Activated T-helper 2 cell treated with anti-CD3 and anti-CD28 coated beads, Interferon-gamma antibody, Interleukin-2, Interleukin-4, amounts not matched to agents 10 μg/mL and 5 μg/mL and 100 μg/mL, durations not matched to agents 14 hours and 24 hours and 36 hours (primary cell): ENCODE results near the gene ALDH7A1. TPM values are rescaled to one million over a fixed set of nuclear protein-coding genes. Genes with fewer than 3 reads are reported as not detected.
A peak's percentile ranks its signal among the peaks of the same experiment; 100 is the strongest.
"Not testable (repeated sequence)": the region's sequence is repeated elsewhere in the genome, so short reads cannot be mapped to it uniquely, and the experiment has no call there.

Experiments used
- DNase-seq: peaks from one replicate; pipeline ENCODE4 v3.0.0; 2021; ENCODE audit warnings: low spot score
- H3K27ac Mint-ChIP-seq: one replicate; pipeline ENCODE4 v1.8.0; 2021; ENCODE audit warnings: mixed read lengths
- H3K27me3 Mint-ChIP-seq: one replicate; pipeline ENCODE4 v1.8.0; 2021; ENCODE audit warnings: low read depth, mixed read lengths
- H3K36me3 Mint-ChIP-seq: one replicate; pipeline ENCODE4 v1.8.0; 2021; ENCODE audit warnings: low read depth, mixed read lengths
- H3K4me1 Mint-ChIP-seq: one replicate; pipeline ENCODE4 v1.8.0; 2021; ENCODE audit warnings: low read depth, mixed read lengths
- H3K4me3 Mint-ChIP-seq: one replicate; pipeline ENCODE4 v1.8.0; 2021; ENCODE audit warnings: low read depth, mild to moderate bottlenecking, moderate library complexity, mixed read lengths
- H3K9me3 Mint-ChIP-seq: one replicate; pipeline ENCODE4 v1.8.0; 2021; ENCODE audit warnings: mixed read lengths
- intact Hi-C: fragments of 100-400 bp; cut with micrococcal nuclease; formaldehyde crosslinking; loops from one replicate; pipeline ENCODE4 v1.15.1; 2023
- total RNA-seq: library from RNA; stranded (reverse); gene quantifications from 2 replicates; pipeline ENCODE4 v1.2.3, GENCODE V29; 2022

The ALDH7A1 gene
- total RNA-seq, result 3.1 and 3.5 TPM in 2 replicates

DNA sequence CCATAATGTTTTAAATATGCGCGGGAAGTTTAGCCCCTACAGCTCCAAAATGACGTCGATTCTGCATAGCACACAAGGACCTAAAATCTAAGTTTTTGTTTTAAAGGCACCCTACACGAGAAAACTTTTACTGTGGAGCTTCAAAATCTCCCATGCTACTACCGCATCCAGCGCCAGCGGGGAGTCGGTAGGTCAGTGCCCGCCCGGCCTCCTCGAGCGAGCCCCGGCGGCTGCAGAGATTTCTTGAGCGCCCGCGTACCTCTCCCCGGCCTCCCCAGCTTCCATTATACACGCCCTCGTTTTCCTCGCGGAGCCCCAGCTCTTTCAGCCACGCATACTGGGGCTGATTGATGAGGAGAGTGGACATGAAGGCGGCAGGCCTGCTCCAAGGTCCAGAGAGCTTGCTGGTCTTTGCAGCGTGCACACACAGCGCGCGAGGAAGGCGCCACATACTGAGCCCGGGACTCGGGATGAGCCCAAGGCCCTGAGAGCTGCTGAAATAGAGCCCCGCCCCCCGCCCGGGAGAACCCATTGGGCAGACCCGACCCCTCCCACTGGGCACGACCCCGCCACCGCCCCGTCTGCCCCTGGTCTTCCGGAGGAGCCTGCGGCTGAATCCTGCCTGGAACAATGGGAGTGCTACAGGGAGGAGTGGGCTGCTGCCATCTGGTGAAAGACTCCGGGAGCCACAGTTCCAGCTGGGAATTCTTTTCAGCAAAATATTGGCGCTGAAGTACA is at the start of gene ALDH7A1:
Gene ALDH7A1, minus strand, starts transcription at position 472 of the 738 bp plus-strand sequence. Its CDS starts 21 bp downstream, at position 451.
- Mint-ChIP-seq H3K4me3 (peak within 1 kb of the TSS; percentile 78), H3K27ac (no peak within 1 kb of the TSS), H3K36me3 (no peaks in the 10 kb centered on the region), H3K27me3 (peaks cover 26% of the 10 kb centered on the region), H3K9me3 (no peaks in the 10 kb centered on the region), H3K4me1 (peaks cover 9% of the 10 kb centered on the region)
- no peak for DNase-seq
- intact Hi-C loops, result no loop called here

DNA sequence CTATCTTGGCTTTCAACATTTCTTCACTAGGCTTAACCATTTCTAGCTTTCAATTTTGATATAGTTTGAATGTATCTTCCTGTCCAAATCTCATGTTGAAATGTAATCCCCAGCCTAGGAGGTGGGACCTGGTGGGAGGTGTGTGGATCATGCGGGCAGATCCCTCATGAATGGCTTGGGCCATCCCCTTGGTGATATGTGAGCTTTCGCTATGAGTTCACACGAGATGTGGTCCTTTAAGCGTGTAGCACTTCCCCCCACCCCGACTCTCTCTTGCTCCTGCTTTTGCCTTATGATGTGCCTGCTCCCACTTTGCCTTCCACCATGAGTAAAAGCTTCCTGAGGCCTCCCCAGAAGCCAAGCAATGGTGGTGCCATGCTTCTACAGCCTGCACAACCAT is 46.4 kb upstream of the ALDH7A1 start:
- peaks cover 2% of the 10 kb centered on the region for H3K4me1 Mint-ChIP-seq
- H3K4me3 Mint-ChIP-seq, result no peak overlapping the region
- peaks cover 3% of the 10 kb centered on the region for H3K27me3 Mint-ChIP-seq
- intact Hi-C loops, result no loop called here
- DNase-seq, result no peak
- H3K27ac Mint-ChIP-seq, result no peak overlapping the region
- H3K36me3 Mint-ChIP-seq, result no peaks in the 10 kb centered on the region
- peaks cover 7% of the 10 kb centered on the region for H3K9me3 Mint-ChIP-seq

DNA sequence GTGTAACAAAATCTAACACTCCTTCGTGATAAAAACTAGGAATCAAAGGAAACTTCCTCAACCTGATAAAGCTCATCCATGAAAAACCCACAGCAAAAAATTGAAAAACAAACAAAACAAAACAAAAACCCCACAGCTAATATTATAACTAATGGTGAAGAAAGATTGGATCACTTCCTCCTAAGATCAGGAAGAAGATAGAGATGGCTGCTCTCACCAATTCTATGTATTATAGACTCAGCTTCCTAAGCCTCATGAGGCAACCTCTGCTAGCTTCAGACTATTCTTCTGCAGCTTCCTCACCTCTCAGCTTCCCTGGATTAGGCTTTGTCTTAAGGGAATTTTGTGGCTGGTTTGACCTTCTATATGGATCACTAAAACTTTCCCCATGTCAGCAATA is 45.8 kb upstream of the ALDH7A1 start:
- Mint-ChIP-seq H3K36me3 (no peaks in the 10 kb centered on the region), H3K4me1 (peaks cover 2% of the 10 kb centered on the region), H3K27me3 (peaks cover 6% of the 10 kb centered on the region), H3K4me3 (no peak overlapping the region), H3K27ac (no peak overlapping the region), H3K9me3 (peaks cover 7% of the 10 kb centered on the region)
- intact Hi-C loops, result no loop called here
- DNase-seq, result no peak

DNA sequence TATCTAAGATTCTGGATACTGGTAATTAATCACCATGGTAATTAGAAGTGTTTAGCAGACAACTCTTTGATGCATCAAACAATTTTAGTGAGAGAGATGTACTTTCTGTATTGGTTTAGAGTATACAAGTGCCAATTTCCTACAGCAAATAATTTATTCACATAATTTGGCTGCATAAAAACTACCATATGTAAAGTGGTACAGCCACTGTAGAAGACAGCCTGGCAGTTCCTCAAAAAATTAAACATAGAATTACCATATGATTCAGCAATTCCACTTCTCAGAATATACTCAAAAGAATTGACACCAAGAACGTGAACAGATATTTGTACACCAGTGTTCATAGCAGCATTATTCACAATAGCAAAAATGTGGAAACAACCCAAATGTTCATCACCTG is 41.9 kb upstream of the ALDH7A1 start:
- Mint-ChIP-seq H3K27me3 (peaks cover 2% of the 10 kb centered on the region), H3K4me1 (peaks cover 2% of the 10 kb centered on the region), H3K27ac (no peak overlapping the region), H3K9me3 (no peaks in the 10 kb centered on the region), H3K4me3 (no peak overlapping the region), H3K36me3 (no peaks in the 10 kb centered on the region)
- intact Hi-C loops, result no loop called here
- no peak for DNase-seq

DNA sequence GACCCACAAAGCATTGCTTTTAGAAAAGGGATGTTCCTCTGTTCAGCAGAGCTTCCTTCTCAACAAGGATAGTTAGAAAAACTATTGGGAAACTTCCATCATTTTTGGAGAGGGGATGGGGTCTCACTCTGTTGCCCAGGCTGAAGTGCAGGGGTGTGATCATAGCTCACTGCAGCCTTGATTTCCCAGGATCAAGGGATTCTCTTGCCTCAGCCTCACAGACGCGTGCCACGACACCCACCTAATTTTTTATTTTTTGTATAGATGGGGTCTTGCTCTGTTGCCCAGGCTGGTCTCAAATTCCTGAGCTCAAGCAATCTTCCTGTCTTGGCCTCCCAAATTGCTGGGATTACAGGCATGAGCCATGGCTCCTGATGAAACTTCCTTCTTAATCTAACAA is 40.6 kb upstream of the ALDH7A1 start:
- intact Hi-C loops, result no loop called here
- H3K27ac Mint-ChIP-seq, result no peak overlapping the region
- H3K4me1 Mint-ChIP-seq, result no peaks in the 10 kb centered on the region
- peaks cover 2% of the 10 kb centered on the region for H3K27me3 Mint-ChIP-seq
- no peak overlapping the region for H3K4me3 Mint-ChIP-seq
- H3K9me3 Mint-ChIP-seq, result no peaks in the 10 kb centered on the region
- H3K36me3 Mint-ChIP-seq, result no peaks in the 10 kb centered on the region
- DNase-seq, result no peak

DNA sequence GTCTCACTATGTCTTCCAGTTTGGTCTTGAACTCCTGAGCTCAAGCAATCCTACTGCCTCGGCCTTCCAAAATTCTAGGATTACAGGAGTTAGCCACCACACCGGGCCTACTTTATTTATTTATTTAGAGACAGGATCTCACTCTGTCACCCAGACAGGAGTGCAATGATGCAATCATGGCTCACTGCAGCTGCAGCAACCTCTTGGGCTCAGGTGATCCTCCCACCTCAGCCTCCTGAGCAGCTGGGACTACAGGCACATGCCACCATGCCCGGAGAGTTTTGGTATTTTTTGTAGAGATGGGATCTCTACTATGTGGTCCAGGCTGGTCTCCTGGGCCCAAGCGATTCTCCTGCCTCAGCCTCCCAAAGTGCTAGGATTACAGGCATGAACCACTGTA is 38.5 kb upstream of the ALDH7A1 start:
- intact Hi-C loops, result no loop called here
- Mint-ChIP-seq H3K4me1 (no peaks in the 10 kb centered on the region), H3K36me3 (no peaks in the 10 kb centered on the region)

DNA sequence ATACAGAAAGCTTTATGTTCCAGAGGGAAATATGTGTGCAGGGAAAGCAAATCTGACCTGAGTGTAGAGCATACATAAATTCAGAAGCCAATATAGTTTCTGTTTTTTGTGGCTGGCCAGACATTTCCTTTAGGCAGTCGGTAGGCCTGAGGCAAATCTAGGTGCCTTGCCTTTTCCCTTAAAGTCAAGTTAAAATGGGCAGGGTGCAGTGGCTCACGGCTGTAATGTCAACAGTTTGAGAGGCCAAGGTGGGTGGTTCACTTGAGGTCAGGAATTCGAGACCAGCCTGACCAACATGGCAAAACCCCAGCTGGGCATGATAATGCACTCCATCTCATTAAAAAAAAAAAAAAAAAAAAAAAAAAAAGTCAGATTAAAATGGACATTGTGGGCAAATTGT is 36.9 kb upstream of the ALDH7A1 start:
- H3K36me3 Mint-ChIP-seq, result no peaks in the 10 kb centered on the region
- no peak overlapping the region for H3K27ac Mint-ChIP-seq
- no peak overlapping the region for H3K4me3 Mint-ChIP-seq
- no peaks in the 10 kb centered on the region for H3K9me3 Mint-ChIP-seq
- intact Hi-C loops, result no loop called here
- DNase-seq, result no peak
- H3K27me3 Mint-ChIP-seq, result peaks cover 2% of the 10 kb centered on the region
- no peaks in the 10 kb centered on the region for H3K4me1 Mint-ChIP-seq

More for the DNA sequence above, 38.5 kb upstream of the ALDH7A1 start:
- Mint-ChIP-seq H3K27me3 (peaks cover 2% of the 10 kb centered on the region), H3K27ac (no peak overlapping the region), H3K9me3 (no peaks in the 10 kb centered on the region), H3K4me3 (no peak overlapping the region)
- no peak for DNase-seq

DNA sequence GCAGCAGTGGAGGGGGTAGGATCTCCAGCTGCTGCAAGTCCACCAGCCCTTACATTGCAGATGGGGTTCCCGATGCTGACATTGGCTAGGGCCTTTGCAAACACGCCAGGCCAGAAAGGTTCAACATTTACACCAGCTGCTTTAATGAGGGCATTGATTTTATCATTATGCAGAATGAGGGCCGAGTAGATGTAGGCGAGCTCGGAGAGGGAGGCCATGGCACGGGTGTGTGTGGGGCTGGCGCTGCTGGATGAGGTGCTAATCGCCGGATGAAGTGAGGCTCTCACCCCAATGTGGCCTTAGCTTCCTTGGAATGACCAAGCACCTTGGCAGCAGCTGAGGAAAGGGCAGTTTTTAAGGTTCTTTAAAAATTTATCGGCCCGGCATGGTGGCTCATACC is 33.1 kb upstream of the ALDH7A1 start:
- H3K4me3 Mint-ChIP-seq, result no peak overlapping the region
- H3K27ac Mint-ChIP-seq, result no peak overlapping the region
- intact Hi-C loops, result no loop called here
- DNase-seq, result no peak
- H3K9me3 Mint-ChIP-seq, result no peaks in the 10 kb centered on the region
- H3K27me3 Mint-ChIP-seq, result no peaks in the 10 kb centered on the region
- peaks cover 7% of the 10 kb centered on the region for H3K4me1 Mint-ChIP-seq
- H3K36me3 Mint-ChIP-seq, result peaks cover 26% of the 10 kb centered on the region

DNA sequence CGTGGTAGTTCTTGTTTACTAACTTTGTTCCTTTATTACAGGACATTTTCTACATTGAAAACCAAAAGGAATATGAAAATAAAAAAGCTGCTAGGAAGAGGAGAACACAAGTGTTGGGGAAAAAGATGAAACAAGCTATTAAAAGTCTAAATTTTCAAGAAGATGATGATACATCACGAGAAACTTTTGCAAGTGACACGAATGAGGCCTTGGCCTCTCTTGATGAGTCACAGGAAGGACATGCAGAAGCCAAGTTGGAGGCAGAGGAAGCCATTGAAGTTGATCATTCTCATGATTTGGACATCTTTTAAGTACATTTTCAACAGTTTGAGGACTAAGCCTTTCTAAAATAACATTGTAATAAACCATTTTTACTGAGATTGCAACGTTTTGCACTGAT is 29.5 kb upstream of the ALDH7A1 start:
- Mint-ChIP-seq H3K9me3 (no peaks in the 10 kb centered on the region), H3K36me3 (peaks cover 40% of the 10 kb centered on the region), H3K27ac (peak overlapping the region; percentile 75), H3K27me3 (no peaks in the 10 kb centered on the region), H3K4me1 (peaks cover 7% of the 10 kb centered on the region), H3K4me3 (no peak overlapping the region)
- DNase-seq, result no peak
- intact Hi-C loops, result no loop called here

DNA sequence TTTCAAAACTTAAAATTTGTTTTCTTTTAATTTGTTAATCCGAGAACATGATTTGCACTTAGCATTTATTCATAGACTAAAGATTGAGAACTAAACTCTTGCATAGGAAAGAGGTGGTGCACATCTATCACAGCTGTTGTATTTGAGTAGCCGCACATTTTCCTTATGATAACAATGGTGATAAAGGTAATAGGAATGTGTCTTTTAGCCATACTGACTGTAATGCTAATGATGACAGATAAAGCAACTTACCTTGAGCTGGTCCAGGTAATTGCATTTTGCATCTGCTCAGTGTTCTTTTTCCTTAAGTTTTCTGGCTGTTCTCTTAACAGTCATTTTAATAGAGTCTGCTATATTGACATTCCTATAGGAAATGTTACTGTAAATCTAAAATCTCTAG is 24.8 kb upstream of the ALDH7A1 start:
- no peak for DNase-seq
- Mint-ChIP-seq H3K4me3 (no peak overlapping the region), H3K9me3 (no peaks in the 10 kb centered on the region), H3K4me1 (peaks cover 9% of the 10 kb centered on the region), H3K36me3 (peaks cover 45% of the 10 kb centered on the region), H3K27ac (no peak overlapping the region), H3K27me3 (no peaks in the 10 kb centered on the region)
- intact Hi-C loops, result no loop called here

DNA sequence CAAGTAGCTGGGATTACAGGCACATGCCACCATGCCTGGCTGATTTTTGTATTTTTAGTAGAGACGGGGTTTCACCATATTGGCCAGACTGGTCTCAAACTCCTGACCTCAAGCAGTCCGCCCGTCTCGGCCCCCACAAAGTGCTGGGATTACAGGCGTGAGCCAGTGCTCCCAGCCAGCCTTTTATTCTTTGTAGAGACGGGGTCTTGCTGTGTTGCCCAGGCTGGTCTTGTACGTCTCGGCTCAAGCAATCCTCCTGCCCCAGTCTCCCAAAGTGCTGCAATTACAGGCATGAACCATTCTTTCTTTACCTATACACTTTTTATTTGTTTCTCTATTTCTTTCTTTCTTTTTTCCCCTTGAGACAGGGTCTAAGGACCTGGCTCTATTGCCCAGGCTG is 22.6 kb upstream of the ALDH7A1 start:
- not testable (repeated sequence) for H3K4me1 Mint-ChIP-seq

DNA sequence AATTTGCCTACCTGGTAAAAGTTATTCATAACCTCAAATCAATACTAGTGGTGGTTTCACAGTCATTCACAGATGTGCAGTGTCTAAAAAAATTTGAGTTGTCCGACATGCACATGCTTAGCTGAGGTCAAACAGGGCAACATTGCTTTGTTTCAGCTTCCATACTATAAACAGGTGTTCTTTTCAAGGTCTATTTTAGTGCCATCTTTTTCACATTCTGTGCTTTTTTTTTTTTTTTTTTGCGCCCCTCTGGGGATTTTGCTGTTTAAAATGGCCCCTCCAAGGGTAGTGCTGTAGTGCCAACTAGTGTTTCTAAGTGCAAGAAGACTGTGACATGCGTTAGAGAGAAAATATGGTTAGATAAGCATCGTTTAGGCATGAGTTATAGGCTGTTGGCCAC is 20.3 kb upstream of the ALDH7A1 start:
- peaks cover 51% of the 10 kb centered on the region for H3K36me3 Mint-ChIP-seq
- no peak overlapping the region for H3K4me3 Mint-ChIP-seq
- no peaks in the 10 kb centered on the region for H3K27me3 Mint-ChIP-seq
- H3K4me1 Mint-ChIP-seq, result peaks cover 5% of the 10 kb centered on the region
- DNase-seq, result no peak
- no peaks in the 10 kb centered on the region for H3K9me3 Mint-ChIP-seq
- intact Hi-C loops, result no loop called here
- no peak overlapping the region for H3K27ac Mint-ChIP-seq

More for the DNA sequence above, 22.6 kb upstream of the ALDH7A1 start:
- DNase-seq, H3K4me3 Mint-ChIP-seq, H3K9me3 Mint-ChIP-seq, H3K27me3 Mint-ChIP-seq, intact Hi-C loops, H3K27ac Mint-ChIP-seq: not testable (repeated sequence)
- H3K36me3 Mint-ChIP-seq, result peaks cover 39% of the 10 kb centered on the region

DNA sequence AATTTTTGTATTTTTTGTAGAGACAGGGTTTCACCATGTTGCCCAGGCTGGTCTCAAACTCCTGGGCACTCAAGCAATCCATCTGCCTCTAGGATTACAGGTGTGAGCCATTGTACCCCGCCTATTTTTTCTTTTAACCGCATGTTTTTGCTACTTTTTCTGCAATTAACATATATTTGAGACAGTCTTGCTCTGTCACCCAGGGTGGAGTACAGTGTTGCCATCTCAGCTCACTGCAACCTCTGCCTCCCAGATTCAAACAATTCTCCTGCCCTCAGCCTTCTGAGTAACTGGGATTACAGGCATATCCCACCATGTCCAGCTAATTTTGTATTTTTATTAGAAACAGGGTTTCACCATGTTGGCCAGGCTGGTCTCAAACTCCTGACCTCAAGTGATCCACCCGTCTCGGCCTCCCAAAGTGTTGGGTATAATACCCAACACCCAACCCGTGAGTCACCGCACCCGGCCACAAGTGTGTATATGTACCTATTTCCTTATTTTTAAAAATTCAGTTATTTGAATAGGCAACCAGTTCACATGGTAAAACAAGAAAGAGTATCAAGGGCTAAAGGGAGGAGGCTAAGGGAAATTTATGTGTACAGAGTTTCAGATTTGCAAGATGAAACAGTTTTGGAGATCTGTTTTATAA is 19.0 kb upstream of the ALDH7A1 start:
- Mint-ChIP-seq H3K36me3 (peaks cover 51% of the 10 kb centered on the region), H3K4me1 (peaks cover 5% of the 10 kb centered on the region), H3K27me3 (no peaks in the 10 kb centered on the region), H3K9me3 (no peaks in the 10 kb centered on the region), H3K4me3 (no peak overlapping the region), H3K27ac (no peak overlapping the region)
- intact Hi-C loops, result no loop called here
- DNase-seq, result no peak
